ENCODE results near the gene MMD2. TPM values are rescaled to one million over a fixed set of nuclear protein-coding genes. Genes with fewer than 3 reads are reported as not detected.
"Not testable (repeated sequence)": the region's sequence is repeated elsewhere in the genome, so short reads cannot be mapped to it uniquely, and the experiment has no call there.

Gene MMD2, protein sequence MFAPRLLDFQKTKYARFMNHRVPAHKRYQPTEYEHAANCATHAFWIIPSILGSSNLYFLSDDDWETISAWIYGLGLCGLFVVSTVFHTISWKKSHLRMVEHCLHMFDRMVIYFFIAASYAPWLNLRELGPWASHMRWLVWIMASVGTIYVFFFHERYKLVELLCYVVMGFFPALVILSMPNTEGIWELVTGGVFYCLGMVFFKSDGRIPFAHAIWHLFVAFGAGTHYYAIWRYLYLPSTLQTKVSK
- not detected for total RNA-seq

DNA sequence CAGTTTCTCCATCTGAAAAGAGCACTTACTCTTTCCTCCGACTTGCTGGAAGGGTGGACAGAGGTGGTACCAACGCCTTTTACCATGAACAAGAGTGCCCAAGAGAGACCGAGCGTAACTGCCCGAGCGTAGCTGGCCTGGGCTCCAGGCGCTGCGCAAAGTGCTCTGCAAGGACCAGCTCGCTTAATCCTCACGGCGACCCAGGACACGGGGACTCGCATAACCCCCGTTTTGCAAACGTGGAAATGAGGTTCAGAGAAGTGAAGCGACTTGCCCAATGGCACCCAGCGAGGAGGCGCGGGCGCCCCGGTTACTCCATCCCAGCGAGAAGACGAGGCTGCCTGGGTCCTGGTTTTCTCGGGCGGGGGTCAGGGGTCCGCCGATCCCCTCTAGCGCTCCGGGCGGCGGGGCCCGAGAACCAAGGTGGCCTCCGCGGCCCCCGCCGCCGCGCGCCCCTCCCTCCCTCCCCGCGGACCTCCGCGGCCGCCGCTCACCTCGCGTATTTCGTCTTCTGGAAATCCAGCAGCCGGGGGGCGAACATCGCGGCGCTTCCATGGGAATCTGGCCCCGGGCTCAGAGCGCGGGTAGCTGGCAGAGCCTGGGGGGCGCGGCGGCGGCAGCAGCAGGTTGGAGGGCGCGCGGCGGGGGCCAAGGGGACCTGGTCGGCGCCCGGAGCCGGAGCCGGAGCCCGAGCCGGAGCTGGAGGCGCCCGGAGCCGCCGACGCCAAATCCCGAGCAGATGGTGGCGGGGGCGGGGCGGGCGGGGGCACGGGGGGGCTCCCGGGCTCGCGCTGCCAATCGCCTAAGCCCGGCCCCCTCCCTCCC is at the start of gene MMD2:
Gene MMD2 (minus strand): TSS at position 711 of the 825 bp plus-strand sequence. CDS start 170 bp downstream, at position 541.
- Mint-ChIP-seq H3K4me3 (no peak within 1 kb of the TSS), H3K27ac (no peak within 1 kb of the TSS), H3K36me3 (no peaks in the 10 kb centered on the region), H3K4me1 (ENCODE audit: low read depth in 2 of 2) (peaks cover 0 to 4% of the 10 kb centered on the region in 2 donors), H3K27me3 (peaks cover 20 to 30% of the 10 kb centered on the region in 2 donors), H3K9me3 (no peaks in the 10 kb centered on the region)
- no peak for ATAC-seq
- DNase-seq (ENCODE audit: low spot score): no peak

DNA sequence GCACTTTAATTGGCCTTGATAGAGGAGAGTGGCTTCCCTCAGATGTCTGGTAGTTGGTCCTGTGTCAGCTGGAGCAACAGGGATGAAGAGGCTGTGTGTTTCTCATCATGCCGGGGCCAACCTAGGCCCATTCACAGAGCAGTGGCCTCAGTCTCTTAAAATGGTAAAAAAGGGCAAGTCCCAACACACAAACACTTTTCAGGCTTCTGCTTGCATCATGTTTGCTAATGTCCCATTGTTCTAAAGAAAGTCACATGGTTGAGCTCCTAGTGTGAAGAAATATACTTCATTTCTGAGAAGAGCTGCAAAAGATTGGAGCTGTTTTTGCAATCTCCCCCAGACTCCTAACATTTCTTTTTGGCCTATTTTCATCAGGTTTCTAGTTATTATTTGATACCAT is 46.1 kb upstream of the MMD2 start:
- ATAC-seq: no peak
- peaks cover 0 to 2% of the 10 kb centered on the region in 2 donors for H3K4me1 Mint-ChIP-seq (ENCODE audit: low read depth in 2 of 2)
- no peak overlapping the region for H3K4me3 Mint-ChIP-seq
- H3K27me3 Mint-ChIP-seq: no peaks in the 10 kb centered on the region
- no peaks in the 10 kb centered on the region for H3K9me3 Mint-ChIP-seq
- no peak for DNase-seq (ENCODE audit: low spot score)
- H3K27ac Mint-ChIP-seq: no peak overlapping the region
- H3K36me3 Mint-ChIP-seq: peaks cover 13% of the 10 kb centered on the region

DNA sequence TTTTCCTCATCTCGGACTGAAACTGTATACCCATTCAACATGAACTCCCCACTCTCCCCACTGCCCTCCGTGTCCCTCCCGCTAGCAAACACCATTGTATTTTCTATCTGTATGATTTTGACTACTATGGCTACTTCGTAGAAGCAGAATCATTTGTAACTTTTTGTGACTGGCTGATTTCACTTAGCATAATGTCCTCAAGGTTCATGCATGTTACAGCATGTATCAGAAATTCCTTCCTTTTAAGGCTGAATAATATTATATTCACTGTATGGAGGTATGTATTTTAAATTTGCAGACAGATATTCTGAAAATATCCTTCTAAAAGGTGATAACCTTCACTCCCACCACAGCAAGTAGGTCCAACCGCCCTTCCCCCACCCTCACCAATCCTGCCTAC is 42.9 kb upstream of the MMD2 start:
- H3K27ac Mint-ChIP-seq: no peak overlapping the region
- peaks cover 4% of the 10 kb centered on the region for H3K36me3 Mint-ChIP-seq
- H3K4me3 Mint-ChIP-seq: no peak overlapping the region
- H3K9me3 Mint-ChIP-seq: no peaks in the 10 kb centered on the region
- DNase-seq (ENCODE audit: low spot score) (no peak), ATAC-seq (no peak)
- no peaks in the 10 kb centered on the region for H3K27me3 Mint-ChIP-seq
- peaks cover 6 to 8% of the 10 kb centered on the region in 2 donors for H3K4me1 Mint-ChIP-seq (ENCODE audit: low read depth in 2 of 2)

DNA sequence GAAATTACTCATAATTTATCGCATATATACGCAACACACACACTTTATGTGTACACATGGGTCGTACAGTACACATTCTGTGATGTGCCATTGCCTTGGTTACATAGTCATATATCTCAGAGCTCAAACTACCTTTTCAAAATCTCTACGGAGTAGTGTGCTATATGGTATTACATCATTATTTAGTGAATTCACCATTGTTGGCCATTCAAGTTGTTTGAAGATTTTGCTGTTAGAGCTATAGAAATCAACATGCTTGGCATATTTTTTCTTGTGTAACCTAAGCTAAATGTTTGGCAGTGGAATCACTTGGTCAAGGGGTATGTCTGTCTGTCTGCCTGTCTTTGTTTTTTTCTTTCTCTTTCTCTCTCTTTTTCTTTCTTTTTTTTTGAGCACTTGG is 42.0 kb upstream of the MMD2 start:
- H3K4me3 Mint-ChIP-seq: no peak overlapping the region
- no peak overlapping the region for H3K27ac Mint-ChIP-seq
- ATAC-seq: no peak
- no peaks in the 10 kb centered on the region for H3K27me3 Mint-ChIP-seq
- H3K9me3 Mint-ChIP-seq: no peaks in the 10 kb centered on the region
- peaks cover 6 to 8% of the 10 kb centered on the region in 2 donors for H3K4me1 Mint-ChIP-seq (ENCODE audit: low read depth in 2 of 2)
- no peak for DNase-seq (ENCODE audit: low spot score)
- H3K36me3 Mint-ChIP-seq: peaks cover 4% of the 10 kb centered on the region

DNA sequence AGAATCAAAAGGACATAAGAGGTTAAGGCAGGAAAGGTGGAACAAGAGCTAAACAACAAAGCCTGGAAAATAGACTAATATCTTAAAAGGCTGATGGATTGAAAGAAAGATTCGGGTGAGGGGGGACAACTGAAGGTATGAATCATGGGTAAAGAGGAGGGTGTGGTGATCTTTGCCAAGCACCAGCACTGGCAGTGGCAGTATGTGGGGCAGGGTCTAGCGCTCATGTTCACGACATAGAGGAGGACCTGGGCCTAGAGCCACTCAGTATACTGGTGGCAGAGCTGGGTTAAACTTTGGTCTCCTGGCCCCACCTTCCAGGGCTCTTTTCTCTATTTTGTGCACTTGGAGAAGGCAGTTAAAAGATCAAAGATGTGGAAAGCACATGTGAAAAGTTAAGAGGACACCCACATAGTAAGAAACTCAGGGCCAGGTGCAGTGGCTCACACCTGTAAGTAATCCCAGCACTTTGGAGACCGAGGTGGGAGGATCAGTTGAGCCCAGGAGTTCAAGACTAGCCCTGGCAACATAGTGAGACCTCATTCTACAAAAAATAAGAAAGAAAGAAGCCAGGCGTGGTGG is 40.5 kb upstream of the MMD2 start:
- H3K27me3 Mint-ChIP-seq: no peaks in the 10 kb centered on the region
- H3K4me3 Mint-ChIP-seq: no peak overlapping the region
- ATAC-seq (no peak), DNase-seq (ENCODE audit: low spot score) (no peak)
- H3K36me3 Mint-ChIP-seq: peaks cover 8% of the 10 kb centered on the region
- no peaks in the 10 kb centered on the region for H3K9me3 Mint-ChIP-seq
- H3K27ac Mint-ChIP-seq: peak overlapping the region in 1 of 2 donors; percentile 34
- H3K4me1 Mint-ChIP-seq (ENCODE audit: low read depth in 2 of 2): peaks cover 6 to 8% of the 10 kb centered on the region in 2 donors

DNA sequence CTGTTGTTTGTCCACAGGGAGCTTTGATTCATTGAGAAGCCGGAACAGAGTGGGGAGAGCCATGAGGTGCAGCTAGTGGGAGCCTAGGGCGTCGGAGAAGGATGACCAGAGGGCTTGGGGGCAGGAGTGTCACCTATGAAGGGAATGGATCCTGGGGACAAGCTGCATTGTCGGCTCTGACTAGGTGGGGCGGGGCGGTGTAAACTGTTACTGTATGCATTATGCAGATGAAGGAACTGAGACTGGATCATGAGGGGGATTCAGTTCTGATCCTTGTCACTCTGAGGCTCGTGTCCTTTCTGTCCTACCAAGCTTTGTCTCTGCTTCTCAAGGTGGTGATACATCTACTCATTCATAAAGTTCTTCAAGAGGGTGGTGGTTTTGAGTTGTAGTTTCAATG is 39.9 kb upstream of the MMD2 start:
- Mint-ChIP-seq H3K9me3 (no peaks in the 10 kb centered on the region), H3K4me3 (no peak overlapping the region), H3K27me3 (no peaks in the 10 kb centered on the region), H3K4me1 (ENCODE audit: low read depth in 2 of 2) (peaks cover 6 to 8% of the 10 kb centered on the region in 2 donors), H3K27ac (peak overlapping the region in 1 of 2 donors; percentile 34), H3K36me3 (peaks cover 8% of the 10 kb centered on the region)
- DNase-seq (ENCODE audit: low spot score) (no peak), ATAC-seq (no peak)

DNA sequence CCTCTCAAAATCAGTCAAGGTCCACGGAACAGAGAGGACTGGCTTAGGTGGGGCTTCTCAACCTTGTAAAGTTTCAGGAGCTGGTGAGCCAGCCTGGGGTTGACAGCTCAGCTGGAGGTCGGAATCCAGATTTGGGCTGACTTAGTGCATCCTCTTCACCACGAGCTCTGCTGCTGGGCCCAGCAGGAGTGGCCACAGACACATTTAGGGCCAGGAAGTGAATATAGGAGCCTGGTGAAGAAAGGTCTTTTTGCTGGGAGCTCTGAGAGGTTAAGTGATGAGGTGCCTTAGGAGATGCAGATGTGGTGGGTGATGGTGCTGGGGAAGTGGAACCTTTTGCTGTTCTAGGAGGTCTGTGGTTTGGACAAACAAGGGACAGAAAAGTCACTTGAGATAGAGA is 39.3 kb upstream of the MMD2 start:
- Mint-ChIP-seq H3K36me3 (peaks cover 8% of the 10 kb centered on the region), H3K4me1 (ENCODE audit: low read depth in 2 of 2) (peaks cover 6 to 8% of the 10 kb centered on the region in 2 donors), H3K27ac (no peak overlapping the region), H3K4me3 (no peak overlapping the region), H3K9me3 (no peaks in the 10 kb centered on the region), H3K27me3 (no peaks in the 10 kb centered on the region)
- ATAC-seq (no peak), DNase-seq (ENCODE audit: low spot score) (no peak)

DNA sequence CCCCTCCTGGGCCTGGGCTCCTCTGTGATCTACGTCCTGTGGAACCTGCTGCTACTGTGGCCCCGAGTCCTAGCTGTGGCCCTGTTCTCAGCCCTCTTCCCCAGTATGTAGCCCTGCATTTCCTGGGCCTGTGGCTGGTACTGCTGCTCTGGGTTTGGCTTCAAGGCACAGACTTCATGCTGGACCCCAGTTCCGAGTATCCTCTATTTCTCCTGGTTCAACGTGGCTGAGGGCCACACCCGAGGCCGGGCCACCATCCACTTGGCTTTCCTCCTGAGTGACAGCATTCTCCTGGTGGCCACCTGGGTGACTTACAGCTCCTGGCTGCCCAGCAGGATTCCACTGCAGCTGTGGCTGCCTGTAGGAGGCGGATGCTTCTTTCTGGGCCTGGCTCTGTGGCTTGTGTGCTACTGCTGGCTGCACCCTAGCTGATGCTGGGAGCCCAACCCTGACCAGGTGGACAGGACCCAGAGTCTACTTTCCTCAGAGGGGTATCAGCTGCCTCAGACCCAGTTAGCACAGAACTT is 37.8 kb upstream of the MMD2 start:
- Mint-ChIP-seq H3K27me3 (no peaks in the 10 kb centered on the region), H3K27ac (no peak overlapping the region), H3K36me3 (peaks cover 8% of the 10 kb centered on the region), H3K4me1 (ENCODE audit: low read depth in 2 of 2) (peaks cover 6 to 8% of the 10 kb centered on the region in 2 donors), H3K4me3 (no peak overlapping the region), H3K9me3 (no peaks in the 10 kb centered on the region)
- no peak for DNase-seq (ENCODE audit: low spot score)
- no peak for ATAC-seq

DNA sequence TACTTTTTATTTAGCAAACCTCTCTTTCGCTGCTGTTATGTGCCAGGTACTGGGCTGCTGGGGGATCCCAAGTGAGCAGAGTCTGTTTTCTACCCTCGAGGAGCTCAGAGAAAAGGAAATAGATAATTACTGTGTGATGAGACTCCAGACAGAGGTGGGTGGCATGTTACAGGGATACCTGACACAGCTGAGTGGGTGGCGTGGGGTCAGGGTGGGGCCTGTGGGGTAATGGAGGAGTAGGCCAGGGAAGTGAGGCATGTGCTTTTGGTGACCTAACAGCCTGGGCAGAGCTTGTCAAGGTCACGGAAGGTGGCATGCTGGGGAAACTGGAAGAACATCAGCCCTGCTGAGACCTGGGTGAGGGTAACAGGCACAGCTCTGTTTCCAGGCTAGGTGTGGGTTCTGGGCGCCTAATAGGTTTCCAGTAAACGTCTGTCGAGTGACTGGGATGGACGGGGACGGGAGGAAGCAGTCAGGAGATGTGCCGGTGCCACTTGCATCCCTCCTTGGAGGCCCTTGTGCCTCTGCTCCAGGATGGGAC is 36.5 kb upstream of the MMD2 start:
- Mint-ChIP-seq H3K9me3 (no peaks in the 10 kb centered on the region), H3K4me3 (no peak overlapping the region), H3K27me3 (no peaks in the 10 kb centered on the region), H3K27ac (no peak overlapping the region), H3K36me3 (peaks cover 8% of the 10 kb centered on the region), H3K4me1 (ENCODE audit: low read depth in 2 of 2) (peaks cover 6 to 8% of the 10 kb centered on the region in 2 donors)
- DNase-seq (ENCODE audit: low spot score): no peak
- no peak for ATAC-seq

DNA sequence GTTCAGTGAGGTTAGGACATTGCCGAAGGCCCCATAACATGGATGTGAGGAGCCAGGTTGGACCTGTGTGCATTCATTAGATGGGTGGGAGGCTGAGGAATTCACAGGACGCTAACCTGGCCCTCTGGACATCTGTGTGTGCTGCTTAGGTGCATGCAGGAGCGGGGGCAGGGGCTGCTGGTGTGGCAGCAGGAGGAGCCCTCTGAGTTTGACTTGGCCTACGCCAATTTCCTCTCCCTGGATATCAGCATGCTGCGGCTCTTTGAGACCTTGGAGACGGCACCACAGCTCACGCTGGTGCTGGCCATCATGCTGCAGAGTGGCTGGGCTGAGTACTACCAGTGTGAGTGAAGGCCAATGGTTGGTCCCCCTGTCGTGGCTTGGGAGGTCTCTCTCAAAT is 34.5 kb upstream of the MMD2 start:
- H3K27me3 Mint-ChIP-seq: no peaks in the 10 kb centered on the region
- H3K27ac Mint-ChIP-seq: no peak overlapping the region
- H3K4me3 Mint-ChIP-seq: no peak overlapping the region
- no peaks in the 10 kb centered on the region for H3K9me3 Mint-ChIP-seq
- peaks cover 3 to 4% of the 10 kb centered on the region in 2 donors for H3K4me1 Mint-ChIP-seq (ENCODE audit: low read depth in 2 of 2)
- ATAC-seq: no peak
- H3K36me3 Mint-ChIP-seq: peaks cover 5% of the 10 kb centered on the region
- no peak for DNase-seq (ENCODE audit: low spot score)

DNA sequence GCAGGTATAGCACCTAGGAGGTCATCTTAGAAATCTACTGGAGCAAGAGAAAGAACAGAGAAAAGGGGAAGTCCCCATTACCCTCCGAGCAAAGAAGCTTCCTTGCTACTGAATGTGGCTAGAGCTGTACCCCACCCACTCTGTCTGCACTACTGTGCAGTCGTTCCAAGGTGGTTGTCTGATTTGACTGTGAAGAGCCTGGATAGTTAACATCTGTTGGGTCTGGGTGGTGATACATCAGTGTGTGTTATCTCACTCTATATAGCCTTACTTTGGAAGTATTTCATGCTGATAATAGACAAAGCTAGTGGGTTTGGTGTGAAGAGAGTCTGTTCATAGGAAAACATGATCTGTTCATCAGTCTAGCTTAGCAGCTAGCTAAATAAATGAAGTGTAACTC is 23.8 kb upstream of the MMD2 start:
- not testable (repeated sequence) for H3K4me3 Mint-ChIP-seq
- peak; percentile 43 to 48 for ATAC-seq
- peaks cover 25% of the 10 kb centered on the region for H3K36me3 Mint-ChIP-seq

DNA sequence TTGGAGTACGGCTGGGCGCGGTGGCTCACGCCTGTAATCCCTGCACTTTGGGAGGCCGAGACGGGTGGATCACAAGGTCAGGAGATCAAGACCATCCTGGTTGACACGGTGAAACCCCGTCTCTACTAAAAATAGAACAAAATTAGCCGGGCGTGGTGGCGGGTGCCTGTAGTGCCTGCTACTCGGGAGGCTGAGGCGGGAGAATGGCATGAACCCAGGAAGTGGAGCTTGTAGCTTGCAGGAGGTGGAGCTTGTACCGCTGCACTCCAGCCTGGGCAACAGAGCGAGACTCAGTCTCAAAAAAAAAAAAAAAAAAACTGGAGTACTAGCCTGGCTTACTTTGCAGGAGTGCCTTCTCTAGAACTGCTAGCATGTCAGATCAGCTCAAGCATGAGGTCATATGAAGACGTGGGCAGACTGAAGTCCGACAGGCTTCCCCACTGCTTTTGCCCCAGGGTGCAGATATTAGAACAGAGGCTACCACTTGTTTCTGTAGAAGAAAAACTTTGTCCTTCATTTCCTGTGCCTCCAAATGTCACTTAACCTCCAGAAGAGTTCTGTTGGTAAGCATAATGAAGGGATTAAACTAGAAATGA is 22.4 kb upstream of the MMD2 start:
- DNase-seq (ENCODE audit: low spot score); ATAC-seq; H3K4me3 Mint-ChIP-seq; H3K9me3 Mint-ChIP-seq; H3K27me3 Mint-ChIP-seq; H3K27ac Mint-ChIP-seq: not testable (repeated sequence)
- Mint-ChIP-seq H3K4me1 (ENCODE audit: low read depth in 2 of 2) (peaks cover 19 to 32% of the 10 kb centered on the region in 2 donors), H3K36me3 (peaks cover 27% of the 10 kb centered on the region)

More for the DNA sequence above, 23.8 kb upstream of the MMD2 start:
- not testable (repeated sequence) for H3K27ac Mint-ChIP-seq; DNase-seq (ENCODE audit: low spot score); H3K9me3 Mint-ChIP-seq; H3K27me3 Mint-ChIP-seq
- peaks cover 16 to 32% of the 10 kb centered on the region in 2 donors for H3K4me1 Mint-ChIP-seq (ENCODE audit: low read depth in 2 of 2)

DNA sequence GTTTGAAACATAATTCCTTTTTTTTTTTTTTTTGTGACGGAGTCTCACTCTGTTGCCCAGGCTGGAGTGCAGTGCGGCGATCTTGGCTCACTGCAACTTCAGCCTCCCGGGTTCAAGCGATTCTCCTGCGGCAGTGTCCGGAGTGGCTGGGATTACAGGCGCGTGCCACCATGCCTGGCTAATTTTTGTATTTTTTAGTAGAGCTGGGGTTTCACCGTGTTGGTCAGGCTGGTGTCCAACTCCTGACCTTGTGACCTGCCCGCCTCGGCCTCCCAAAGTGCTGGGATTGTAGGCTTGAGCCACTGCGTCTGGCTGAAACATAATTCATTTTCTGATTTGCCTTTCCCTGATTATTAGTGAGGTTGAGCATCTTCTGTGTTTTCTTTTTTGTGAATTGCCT is 16.6 kb upstream of the MMD2 start:
- H3K27me3 Mint-ChIP-seq; H3K9me3 Mint-ChIP-seq; DNase-seq (ENCODE audit: low spot score); ATAC-seq; H3K27ac Mint-ChIP-seq: not testable (repeated sequence)
- Mint-ChIP-seq H3K4me3 (peak overlapping the region; percentile 95), H3K4me1 (ENCODE audit: low read depth in 2 of 2) (peaks cover 14 to 26% of the 10 kb centered on the region in 2 donors), H3K36me3 (peaks cover 10% of the 10 kb centered on the region)
